Measurements from ENCODE around the gene DDA1. TPM values are rescaled to one million over a fixed set of nuclear protein-coding genes. Genes with fewer than 3 reads are reported as not detected.
"Not testable (repeated sequence)": the region's sequence is repeated elsewhere in the genome, so short reads cannot be mapped to it uniquely, and the experiment has no call there.

Gene DDA1
- total RNA-seq, 1 experiment from 2014 or later = 15.1 TPM

DNA sequence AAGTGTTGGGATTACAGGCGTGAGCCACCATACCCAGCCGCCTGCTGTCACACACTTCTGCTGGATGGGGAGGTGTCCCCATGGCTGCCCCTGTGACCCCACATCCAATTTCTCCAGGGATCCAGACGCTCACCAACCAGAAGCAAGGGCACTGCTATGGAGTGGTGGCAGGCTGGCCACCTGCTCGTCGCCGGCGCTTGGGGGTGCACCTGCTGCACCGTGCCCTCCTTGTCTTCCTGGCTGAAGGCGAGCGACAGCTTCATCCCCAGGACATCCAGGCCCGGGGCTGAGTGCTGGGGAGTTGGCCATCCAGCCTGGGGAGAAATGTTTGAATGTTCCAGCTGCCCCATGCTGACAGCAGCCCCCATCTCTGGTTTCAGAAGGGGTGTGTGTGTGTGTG lies 23.1 kb upstream of the DDA1 start:
- DNase-seq (ENCODE audit: extremely low read depth, low read depth) = no peak

DNA sequence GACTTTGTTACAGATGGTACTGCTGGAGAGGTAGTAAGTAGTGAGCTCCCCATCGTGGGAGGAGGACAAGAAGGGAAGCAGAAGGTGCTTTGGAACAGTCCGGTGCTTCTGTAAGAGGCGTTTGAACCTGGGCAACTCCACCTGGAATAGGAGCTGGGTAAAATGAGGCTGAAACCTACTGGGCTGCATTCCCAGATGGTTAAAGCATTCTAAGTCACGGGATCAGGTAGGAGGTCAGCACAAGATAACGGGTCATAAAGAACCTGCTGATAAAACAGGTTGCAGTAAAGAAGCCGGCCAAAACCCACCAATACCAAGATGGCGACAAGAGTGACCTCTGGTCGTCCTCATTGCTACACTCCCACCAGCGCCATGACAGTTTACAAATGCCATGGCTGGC lies 22.6 kb upstream of the DDA1 start:
- no peak for DNase-seq (ENCODE audit: extremely low read depth, low read depth)

- DNase-seq (ENCODE audit: extremely low read depth, low read depth) = peak; percentile 36
Observed at GRCh38 chr19:17289489-17289888, 19.9 kb upstream of the DDA1 start.

- DNase-seq (ENCODE audit: extremely low read depth, low read depth) = peak; percentile 86
Observed at GRCh38 chr19:17292301-17293074, 16.9 kb upstream of the DDA1 start.

- no peak for DNase-seq (ENCODE audit: extremely low read depth, low read depth)
Observed at GRCh38 chr19:17293605-17294004, 15.8 kb upstream of the DDA1 start.

- peak; percentile 37 for DNase-seq (ENCODE audit: extremely low read depth, low read depth)
Observed at GRCh38 chr19:17294051-17294891, 15.1 kb upstream of the DDA1 start.

DNA sequence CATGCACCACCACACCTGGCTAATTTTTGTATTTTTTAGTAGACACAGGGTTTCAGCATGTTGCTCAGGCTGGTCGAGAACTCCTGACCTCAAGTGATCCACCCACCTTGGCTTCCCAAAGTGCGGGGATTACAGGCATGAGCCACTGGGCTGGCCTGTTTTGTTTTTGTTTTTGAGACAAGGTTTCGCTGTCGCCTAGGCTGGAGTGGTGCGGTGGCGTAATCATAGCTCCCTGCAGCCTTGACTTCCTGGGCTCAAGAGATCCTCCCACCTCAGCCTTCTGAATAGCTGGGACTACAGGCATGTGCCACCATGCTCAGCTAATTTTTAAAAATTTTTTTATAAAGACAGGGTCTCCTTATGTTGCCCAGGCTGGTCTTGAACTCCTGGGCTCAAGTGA lies 13.8 kb upstream of the DDA1 start:
- DNase-seq (ENCODE audit: extremely low read depth, low read depth) = not testable (repeated sequence)

- DNase-seq (ENCODE audit: extremely low read depth, low read depth) = no peak
Observed at GRCh38 chr19:17296273-17296672, 13.1 kb upstream of the DDA1 start.

GRCh38 chr19:17296976-17297375 lies 12.4 kb upstream of the DDA1 start:
- no peak for DNase-seq (ENCODE audit: extremely low read depth, low read depth)

- no peak for DNase-seq (ENCODE audit: extremely low read depth, low read depth)
Observed at GRCh38 chr19:17300992-17301619, 8.3 kb upstream of the DDA1 start.

- no peak for DNase-seq (ENCODE audit: extremely low read depth, low read depth)
Observed at GRCh38 chr19:17302391-17303166, 6.8 kb upstream of the DDA1 start.

GRCh38 chr19:17303167-17303939 lies 6.0 kb upstream of the DDA1 start, which contains the start of gene ABHD8:
Gene ABHD8 (minus strand): TSS chr19:17303425. CDS start chr19:17301616, 1,809 bp downstream.
- DNase-seq (ENCODE audit: extremely low read depth, low read depth) = peak; percentile 86

- DNase-seq (ENCODE audit: extremely low read depth, low read depth) = no peak
Observed at GRCh38 chr19:17303940-17304267, 5.5 kb upstream of the DDA1 start.

GRCh38 chr19:17304386-17305215 lies 4.8 kb upstream of the DDA1 start:
- DNase-seq (ENCODE audit: extremely low read depth, low read depth) = no peak

- DNase-seq (ENCODE audit: extremely low read depth, low read depth) = no peak
Observed at GRCh38 chr19:17305216-17305516, 4.2 kb upstream of the DDA1 start.

- DNase-seq (ENCODE audit: extremely low read depth, low read depth) = peak; percentile 97
Observed at GRCh38 chr19:17305517-17306284, 3.7 kb upstream of the DDA1 start, which contains the start of gene MRPL34. Gene MRPL34 (plus strand): TSS chr19:17305872. CDS start chr19:17305893, 21 bp downstream.

DNA sequence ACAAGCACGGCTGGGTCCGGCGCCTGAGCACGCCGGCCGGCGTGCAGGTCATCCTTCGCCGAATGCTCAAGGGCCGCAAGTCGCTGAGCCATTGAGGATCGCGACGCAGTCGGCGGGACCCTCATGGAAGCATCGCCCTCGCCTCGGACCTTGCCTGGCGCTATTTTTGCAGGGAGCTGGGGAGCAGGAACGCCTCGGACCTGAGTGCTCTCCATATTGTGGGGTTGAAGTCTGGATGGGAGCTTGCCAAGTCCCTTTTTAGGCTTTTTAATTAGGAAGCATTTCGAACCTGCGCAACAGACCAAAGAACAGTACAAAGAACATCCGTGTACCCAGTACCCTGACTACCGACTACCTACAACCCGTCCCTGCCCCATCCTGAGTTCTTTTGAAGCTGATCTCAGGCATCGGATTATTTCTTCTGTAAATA lies 3.1 kb upstream of the DDA1 start:
- no peak for DNase-seq (ENCODE audit: extremely low read depth, low read depth)

DNA sequence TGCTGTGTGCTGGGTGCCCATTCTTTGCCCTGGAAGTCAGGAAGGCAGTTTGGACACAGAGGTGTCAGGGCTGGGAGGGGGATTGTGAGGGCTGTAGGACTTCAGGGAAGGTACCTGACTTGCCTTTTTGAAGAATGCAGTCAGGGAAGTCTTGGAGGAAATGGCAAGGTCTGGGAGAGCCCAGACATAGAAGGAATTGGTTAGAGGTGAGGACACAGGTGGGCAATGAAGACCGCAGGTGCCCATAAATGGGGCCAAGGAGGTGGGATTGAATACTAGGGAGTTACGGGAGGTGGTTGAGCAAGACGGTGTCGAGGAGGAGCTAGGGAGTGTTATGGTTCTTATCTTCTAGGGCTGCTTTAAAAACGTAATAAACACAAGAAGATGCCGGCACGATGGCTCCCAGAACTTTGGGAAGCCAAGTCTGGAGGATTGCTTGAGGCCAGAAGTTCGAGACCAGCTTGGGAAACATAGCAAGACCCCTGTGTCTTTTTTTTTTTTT lies 1.4 kb upstream of the DDA1 start:
- DNase-seq (ENCODE audit: extremely low read depth, low read depth) = no peak

Data from NCI-H460 (cell line).